ENCODE data around the gene MYL4.

DNA sequence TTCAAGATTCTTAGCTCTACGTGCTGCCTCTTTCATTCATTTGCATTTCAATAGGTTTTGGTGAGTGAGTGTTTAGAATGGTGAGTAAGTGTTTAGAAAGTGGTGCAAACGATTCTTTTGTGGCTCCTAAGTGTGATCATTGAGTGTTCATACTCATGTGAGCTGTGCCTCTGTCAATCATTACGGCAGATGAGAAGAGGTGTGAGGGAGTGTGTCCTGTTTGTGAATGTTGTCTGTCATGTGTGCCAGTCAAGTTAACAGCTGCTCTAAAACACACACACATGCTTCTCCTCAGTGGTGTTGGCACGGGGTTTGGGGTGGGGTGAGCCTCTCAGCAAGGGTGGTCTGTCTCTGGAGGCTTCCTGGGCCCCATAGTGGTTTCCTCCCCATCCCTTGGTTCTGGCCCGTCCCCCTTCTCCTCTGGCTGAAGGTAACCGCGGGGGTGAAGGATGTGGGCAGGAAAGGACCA lies 11.4 kb downstream of the MYL4 start:
- TF ChIP-seq POLR2AphosphoS5 (IDR thresholded peaks at IDR 0.05; ENCODE audit: insufficient read depth, low read depth, low read length) = no peak
- TF ChIP-seq POLR2A (IDR thresholded peaks at IDR 0.05; ENCODE audit: low read depth, low read length) = no peak

Data from endothelial cell of umbilical vein (primary cell).